NCI-H226 (cell line): ENCODE measurements around the gene EVI2B.
A peak's percentile ranks its signal among the peaks of the same experiment; 100 is the strongest.
"Not testable (repeated sequence)": the region's sequence is repeated elsewhere in the genome, so short reads cannot be mapped to it uniquely, and the experiment has no call there.

Source experiments
- DNase-seq: peaks from one replicate; pipeline ENCODE4 v3.0.0-alpha.2; 2015

Gene EVI2B, protein sequence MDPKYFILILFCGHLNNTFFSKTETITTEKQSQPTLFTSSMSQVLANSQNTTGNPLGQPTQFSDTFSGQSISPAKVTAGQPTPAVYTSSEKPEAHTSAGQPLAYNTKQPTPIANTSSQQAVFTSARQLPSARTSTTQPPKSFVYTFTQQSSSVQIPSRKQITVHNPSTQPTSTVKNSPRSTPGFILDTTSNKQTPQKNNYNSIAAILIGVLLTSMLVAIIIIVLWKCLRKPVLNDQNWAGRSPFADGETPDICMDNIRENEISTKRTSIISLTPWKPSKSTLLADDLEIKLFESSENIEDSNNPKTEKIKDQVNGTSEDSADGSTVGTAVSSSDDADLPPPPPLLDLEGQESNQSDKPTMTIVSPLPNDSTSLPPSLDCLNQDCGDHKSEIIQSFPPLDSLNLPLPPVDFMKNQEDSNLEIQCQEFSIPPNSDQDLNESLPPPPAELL

DNA sequence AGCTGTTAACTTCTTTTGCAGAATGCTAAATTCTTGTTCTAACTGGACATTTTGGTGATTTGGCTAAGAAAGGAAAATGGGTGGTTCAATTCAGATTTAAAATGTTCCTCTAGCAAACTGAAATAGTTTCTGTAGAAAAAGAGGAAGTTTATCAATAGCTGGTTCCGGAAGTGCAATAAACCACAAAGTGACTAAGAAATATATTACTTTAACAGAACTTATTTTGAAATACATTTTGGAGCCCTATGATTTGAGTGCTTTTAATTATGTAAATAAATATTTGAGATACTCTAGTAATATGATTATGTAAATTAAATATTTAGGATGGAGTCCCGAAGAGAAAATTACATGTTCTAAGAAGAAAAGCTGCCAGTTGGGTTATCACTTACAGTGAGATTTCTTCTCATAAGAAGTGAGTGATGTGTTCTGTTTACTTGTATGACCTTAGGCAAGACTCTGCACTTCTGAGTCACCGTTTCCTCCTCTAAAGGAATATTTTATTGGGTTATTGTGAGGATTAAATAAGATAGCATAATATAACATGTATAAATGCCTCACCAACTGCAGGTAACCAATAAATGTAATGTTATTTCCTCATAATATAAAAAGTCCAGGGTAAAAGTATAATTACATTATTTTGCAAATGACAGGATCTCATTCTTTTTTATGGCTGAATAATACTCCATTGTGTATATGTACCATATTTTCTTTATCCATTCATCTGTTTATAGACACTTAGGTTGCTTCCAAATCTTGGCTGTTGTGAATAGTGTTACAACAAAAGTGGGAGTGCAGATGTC lies at the start of gene EVI2B:
TSS of gene EVI2B (minus strand) at position 73 of the 800 bp plus-strand sequence. CDS start 8,445 bp downstream, outside the sequence.
- DNase-seq = peak; percentile 84

DNA sequence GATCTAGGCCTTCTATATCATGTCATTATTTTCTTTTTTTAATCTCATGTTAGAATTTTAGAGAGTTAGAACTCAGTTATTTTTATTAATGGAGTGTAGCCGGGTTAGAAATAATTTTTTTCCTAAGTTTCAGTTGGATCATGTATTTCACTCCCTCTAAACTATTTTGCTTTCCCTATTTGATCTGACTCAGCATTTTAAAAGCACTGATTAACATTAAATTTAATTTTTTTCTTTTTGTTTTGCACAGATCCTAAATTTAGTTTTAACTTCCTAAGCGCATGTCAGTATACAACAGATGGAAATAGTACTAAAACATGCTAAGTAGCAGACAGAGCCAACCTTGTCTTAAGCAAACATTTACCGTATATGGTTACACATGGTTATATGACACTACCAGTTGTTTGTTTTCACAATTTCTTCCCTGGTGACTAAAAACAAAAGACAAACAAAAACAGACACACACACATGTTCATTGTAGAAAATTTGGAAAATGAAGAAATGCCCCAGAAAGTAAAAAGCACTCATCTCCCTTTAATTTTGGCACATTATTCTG lies 44.1 kb upstream of the EVI2B start:
- no peak for DNase-seq

DNA sequence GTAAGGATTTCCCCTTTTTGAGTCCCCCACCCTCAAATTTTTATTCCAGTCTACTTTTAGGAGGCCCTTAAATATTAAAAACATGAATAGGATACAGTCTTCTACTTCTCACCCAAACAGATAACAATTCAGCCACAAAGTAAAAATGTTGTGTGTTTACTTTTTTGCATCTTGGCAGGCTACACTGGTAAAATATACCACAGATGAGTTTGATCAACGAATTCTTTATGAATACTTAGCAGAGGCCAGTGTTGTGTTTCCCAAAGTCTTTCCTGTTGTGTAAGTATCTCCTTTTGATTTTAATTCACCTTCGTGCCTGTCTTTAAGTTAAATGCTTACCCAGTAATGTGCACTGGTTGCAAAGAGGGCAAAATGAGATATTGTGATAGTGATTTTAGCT lies 43.2 kb upstream of the EVI2B start:
- DNase-seq = no peak

DNA sequence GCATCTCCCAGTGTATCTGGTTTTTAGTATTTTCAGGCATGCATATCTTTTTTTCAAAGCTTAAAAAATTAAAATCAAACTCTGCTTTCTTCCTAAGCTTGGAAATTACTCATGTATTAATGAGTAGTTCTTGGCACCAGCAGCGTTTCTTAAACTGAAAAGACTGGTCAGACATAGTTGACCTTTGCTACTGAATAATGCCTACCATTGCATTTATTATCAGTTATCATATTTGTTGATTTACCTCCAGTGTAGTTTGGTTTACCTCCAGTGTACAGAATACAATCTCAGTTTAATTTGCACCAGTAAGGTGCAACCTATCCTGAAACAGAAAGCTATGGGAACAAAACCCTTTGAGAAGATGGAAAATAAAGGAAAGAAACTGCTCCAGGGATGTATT lies 42.1 kb upstream of the EVI2B start:
- DNase-seq = no peak

DNA sequence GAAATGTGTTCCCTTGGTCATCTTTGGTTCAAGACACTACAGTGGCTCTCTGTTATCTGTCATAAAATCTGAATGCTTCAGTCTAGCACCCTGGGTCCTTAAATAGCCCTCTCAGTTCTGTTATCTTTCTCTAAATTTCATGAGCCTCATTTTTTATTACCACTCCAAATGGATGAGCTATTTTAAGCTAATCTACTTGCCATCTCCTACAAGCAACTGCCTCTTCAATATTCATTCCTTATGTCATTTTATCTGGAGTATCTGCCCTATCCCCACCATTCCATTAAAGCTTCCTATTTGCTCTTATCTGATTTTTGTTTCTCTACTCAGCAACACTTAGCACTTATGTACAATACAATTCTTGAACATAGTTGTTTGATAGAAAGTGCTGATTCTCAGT lies 35.6 kb upstream of the EVI2B start:
- no peak for DNase-seq

DNA sequence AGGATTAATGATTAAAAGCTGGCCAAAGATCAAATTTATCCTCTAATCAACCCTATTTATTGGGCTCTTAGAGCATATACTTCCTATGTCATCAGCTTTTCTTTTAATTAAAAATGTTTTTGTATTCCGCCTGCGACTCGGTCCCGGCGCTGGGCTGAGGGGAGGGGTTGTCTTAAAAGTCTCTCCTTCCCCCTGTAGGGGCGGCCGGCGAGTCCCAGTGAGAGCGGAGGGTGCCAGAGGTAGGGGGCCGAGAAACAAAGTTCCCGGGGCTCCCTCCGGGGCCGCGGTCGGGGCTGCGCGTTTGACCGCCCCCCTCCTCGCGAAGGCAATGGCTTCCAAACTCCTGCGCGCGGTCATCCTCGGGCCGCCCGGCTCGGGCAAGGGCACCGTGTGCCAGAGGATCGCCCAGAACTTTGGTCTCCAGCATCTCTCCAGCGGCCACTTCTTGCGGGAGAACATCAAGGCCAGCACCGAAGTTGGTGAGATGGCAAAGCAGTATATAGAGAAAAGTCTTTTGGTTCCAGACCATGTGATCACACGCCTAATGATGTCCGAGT lies 31.4 kb upstream of the EVI2B start:
- DNase-seq = not testable (repeated sequence)

DNA sequence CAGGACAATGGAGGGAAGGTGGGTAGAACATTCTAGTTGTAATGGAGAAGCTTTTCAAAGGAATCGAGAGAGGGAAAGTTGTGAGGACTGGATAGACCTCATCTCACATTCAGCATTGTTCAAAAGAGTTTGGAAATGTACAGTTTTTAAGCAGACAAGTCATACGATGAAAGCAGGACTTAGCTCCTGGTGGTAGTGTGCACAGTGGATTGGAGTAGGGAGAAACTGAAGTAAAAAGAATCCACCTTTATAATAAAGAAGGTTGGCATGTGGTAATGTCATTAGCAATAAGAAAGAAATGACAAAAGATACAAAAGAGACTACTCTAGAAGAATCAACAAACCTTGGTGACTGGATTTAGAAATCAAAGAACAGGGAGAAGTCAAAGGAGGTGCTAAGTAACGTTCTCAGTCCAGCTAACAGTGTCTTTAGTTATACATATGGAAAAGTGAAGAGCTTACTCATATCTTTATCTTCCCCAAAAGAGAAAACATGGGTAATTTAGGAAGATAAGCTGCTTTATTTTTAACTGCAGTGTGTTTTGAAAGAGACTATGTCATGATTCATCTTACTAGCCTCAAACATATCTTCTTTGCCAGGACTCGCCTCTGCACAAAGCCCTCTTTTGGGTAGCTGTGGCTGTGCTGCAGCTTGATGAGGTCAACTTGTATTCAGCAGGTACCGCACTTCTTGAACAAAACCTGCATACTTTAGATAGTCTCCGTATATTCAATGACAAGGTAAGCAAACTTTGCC lies 26.2 kb upstream of the EVI2B start:
- peak; percentile 84 for DNase-seq

DNA sequence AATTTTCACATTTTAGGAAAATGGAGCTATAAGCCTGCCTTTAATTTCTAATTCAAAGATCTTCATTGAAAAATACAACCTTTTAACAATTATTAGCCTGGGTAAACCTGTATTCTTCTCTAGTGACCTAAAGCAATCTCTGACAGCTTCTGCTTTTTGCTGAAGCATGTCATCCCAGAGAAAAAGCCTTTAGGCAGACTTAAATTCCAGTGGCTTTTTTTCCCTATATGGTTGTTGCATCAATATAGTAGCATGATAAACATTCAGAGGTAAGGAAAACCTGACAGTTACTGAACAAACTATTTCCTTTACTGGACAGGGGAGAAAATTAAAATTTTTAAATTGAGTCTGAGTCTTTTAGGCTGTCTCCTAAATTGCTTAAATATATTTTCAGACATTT lies 15.4 kb upstream of the EVI2B start:
- DNase-seq = peak; percentile 53

DNA sequence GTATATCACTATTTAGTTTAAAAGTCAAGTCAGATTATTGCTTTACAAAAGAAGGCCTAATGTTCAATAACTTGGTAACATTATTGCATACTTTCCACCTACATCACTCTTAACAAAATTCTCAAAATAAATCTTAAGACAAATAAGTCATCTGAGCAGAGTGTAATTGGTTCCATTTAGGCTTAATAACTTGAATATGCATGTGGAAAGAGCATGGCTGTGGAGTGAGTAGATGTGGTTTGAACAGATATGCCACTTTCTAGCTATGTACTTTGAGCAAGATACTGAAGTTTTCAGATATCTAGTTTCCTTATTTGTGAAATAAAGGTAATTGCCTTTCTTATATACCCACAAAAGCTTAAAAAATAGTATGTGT lies 14.3 kb upstream of the EVI2B start:
- DNase-seq = no peak

DNA sequence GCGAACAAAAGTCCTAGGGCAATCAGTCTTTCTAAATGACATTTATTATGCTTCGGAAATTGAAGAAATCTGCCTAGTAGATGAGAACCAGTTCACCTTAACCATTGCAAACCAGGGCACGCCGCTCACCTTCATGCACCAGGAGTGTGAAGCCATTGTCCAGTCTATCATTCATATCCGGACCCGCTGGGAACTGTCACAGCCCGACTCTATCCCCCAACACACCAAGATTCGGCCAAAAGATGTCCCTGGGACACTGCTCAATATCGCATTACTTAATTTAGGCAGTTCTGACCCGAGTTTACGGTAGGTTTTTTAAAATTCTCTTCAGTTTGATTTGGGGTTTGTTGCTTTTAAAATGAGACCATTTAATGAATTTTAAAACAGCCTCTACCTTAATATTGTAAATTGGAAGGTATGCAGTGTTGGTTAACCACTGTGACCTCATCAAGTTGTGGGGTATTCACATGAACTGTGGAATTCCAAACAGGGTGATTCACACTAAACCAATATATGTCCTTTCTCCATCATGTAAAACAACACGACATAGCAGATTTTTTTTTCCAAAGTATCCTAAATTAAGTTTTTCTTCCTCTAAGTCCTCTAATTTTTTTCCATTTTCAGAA lies 13.8 kb upstream of the EVI2B start:
- peak; percentile 82 for DNase-seq

DNA sequence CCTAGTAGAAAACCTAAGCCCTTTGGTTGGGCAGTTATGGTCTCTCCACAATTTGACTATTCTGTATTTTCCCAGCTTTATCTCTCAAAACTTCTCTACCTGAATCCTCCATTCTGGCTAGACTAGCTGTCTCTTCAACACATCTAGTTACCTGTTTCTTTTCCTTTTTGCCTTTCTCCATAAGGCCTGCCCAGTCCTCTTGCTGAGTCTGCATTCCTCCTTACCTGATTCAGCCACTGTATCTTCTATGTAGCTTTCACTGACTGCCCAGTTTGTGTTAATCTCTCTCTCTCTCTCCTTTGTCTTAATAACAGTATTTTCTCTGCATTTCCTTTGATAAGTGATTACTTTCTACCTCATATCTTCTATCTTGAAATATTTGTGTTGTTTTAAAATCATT lies 9.7 kb upstream of the EVI2B start:
- DNase-seq = peak; percentile 25

DNA sequence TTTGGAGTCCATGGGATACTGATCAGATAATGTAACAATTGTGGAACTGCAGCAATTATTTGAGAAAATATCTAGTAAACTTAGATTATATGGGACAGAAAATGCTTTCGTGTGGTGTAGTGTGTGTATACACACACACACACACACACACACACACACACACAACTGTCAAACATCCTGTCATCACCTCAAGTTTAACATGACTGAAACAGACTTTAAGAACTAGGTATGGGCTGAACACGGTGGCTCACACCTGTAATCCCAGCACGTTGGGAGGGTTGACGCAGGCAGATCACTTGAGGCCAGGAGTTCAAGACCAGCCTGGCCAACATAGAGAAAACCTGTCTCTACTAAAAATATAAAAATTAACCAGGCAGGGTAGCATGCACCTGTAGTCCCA lies 8.1 kb upstream of the EVI2B start:
- no peak for DNase-seq

DNA sequence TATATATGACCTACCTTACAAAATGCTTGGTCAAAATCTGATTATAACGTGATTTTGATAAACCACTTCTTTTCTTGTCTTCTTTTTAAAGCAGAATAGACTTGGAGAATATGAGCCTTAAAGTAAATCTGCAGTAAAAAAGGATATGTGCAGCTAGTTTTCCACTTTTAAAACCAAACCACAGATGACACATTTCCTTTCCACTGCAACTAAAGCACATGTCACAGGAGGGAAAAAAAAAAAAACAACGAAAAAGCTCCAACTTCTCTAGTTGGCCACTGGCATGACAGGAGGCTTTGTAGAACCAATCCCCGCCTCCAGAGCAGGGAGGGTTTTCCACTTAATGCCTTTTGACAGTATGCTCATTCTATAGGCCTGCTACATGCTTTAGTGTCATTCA lies 7.6 kb upstream of the EVI2B start, which contains the start of gene EVI2A:
TSS of gene EVI2A (minus strand) at position 142 of the 400 bp plus-strand sequence. CDS start 2,609 bp downstream, outside the sequence.
- peak; percentile 76 for DNase-seq

DNA sequence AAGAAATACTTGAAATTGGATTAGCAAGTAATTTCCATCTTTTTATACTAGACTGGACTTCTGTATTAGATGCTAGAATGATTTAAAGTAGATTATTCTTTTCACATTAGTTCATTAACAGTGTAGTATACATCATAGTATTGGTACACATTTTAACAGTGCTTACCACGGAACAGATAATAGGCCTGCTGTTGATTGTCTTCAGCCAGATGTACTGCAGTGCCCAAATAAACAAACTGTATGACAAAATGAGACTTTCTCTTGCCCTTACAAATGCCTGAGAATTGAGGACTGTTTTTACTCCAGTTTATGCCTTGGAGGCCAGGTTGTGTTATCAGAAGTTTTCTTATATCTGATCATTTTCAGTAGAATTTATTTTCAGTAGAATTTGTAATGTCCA lies 6.9 kb upstream of the EVI2B start:
- no peak for DNase-seq

DNA sequence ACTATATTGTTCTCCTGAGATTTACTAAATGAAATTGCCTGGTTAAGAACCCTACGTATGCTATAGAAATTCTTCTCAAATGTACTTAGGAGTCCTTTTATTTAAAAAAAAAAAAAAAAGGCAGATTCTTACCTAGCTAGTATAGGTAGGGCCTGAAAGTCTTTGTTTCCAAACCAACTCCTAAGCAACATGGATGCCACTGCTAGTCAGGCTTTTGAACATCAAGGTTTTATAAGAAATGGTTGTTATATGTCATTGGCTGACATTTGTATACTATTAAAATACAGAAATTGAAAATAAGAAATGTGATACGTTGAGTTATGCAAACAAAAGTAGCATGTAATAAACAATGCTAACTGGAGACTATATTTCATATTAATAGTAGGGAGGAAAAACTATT lies 6.4 kb upstream of the EVI2B start:
- no peak for DNase-seq

DNA sequence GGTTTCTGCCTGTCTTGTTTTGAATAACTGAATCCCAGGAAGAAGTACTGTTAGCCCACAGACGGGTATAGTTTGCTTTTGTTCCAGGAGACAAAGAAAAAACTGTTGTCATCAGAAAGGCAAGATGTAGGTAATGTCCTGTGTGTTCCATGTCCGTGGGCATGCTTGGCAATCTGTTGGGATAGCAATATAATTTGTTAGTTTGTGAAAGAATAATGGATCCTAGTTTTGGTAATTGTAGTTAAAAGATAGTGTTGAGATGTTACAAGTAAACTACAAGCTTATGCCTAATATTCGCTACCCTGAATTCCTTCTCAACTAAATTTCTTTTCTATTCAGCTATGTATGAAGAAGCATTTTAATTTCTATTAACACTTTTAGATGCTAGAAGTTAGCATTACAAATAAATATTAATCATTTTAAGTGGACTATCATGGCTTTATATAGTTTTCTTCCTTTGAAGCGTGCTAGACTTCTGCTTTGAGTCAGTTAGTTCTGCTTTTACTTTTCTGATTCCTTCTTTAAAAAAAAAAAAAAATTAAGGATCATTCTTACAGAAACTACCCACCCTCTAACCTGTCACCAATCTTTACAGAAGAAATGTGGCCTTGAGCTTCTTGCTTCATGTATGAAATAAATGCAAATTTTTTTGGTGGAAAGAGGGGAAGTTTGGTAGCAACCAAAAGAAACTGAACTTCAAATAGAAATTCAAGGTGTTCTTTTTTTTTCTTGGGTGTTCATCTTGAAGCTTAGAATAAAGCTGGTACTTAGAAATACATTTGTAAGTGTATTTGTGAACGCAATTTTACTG lies 5.2 kb upstream of the EVI2B start:
- DNase-seq = no peak

DNA sequence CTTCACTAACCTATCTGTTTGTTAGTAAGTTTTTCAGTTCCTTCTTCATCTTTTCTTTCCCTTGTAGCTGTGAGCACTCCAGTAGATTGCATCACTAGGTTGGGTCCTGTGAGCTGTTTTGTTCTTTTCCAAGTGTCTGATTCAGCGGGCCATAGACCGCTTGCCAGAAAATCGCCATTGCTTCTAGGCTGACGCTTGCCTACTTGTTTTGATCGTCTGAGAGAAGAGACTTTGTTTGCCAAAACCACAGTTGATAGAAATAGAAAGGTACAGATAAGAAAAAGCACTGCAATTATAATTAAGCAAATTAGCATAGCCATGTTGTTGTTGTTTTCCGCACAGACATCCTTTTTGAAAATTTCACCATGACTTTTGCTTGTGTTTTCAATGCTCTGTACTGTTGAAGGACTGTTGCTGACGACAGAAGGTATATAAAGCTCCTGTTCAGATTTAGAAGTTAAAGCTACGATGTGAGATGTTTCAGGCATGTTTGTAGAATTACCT lies 4.5 kb upstream of the EVI2B start:
- DNase-seq = peak; percentile 76

DNA sequence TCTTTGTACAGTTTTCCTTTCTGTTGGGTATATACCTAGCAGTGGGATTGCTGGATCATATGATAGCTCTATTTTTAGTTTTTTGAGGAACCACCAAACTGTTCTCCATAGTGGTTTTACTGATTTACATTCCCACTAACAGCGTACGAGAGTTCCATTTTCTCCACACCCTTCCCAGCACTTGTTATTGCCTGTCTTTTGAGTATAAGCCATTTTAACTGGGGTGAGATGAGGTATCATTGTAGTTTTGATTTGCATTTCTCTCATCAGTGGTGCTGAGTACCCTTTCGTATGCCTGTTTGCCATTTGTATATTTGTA lies 887 bp upstream of the EVI2B start:
- peak; percentile 5 for DNase-seq

DNA sequence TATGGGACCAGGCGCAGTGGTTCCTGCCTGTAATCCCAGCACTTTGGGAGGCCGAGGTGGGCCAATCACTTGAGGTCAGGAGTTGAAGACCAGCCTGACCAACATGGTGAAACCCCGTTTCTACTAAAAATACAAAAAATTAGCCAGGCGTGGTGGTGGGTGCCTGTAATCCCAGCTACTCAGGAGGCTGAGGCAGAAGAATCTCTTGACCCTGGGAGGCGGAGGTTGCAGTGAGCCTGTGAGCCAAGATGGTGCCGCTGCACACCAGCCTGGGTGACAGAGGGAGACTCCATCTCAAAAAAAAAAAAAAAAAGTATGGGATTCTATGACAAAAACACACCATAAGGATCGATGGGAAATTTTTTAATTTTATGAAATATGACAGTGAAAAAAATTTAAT lies 1.6 kb downstream of the EVI2B start:
- not testable (repeated sequence) for DNase-seq

DNA sequence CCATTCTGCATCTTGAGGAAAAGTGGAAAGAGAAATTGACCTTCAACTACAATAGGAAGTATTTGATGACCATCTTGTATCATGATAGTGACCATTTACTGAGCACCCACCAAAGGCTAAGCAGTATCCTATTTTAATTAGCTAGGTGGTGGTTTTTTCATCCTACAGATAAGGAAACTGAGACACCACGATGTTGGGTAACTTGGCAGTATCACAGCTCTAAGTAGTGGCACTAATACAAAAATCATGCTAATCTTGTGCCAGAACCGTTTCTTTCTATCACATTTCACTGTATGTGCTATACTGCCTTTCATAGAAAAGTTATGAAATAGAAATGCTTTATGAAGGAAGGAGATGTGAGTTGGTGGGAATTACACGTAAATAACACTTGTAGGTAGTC lies 2.3 kb downstream of the EVI2B start:
- no peak for DNase-seq

DNA sequence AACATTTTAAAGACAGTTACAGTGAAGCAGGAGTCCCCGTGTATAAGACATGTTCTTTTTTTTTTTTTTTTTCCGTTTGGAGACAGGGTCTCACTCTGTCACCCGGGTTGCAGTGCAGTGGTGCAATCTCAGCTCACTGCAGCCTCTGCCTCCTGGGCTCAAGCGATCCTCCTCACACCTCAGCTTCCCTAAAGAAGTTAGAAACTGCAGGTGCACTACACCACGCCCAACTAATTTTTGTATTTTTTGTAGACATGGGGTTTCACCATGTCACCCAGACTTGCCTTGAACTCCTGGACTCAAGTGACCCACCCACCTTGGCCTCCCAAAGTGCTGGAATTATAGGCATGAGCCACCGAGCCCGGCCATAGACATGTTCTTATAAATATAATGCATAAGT lies 3.0 kb downstream of the EVI2B start:
- no peak for DNase-seq
